ENCODE measurements around the gene RUNX2.
"Not testable (repeated sequence)": the region's sequence is repeated elsewhere in the genome, so short reads cannot be mapped to it uniquely, and the experiment has no call there.

RUNX2 gene

GRCh38 chr6:45557454-45557853 lies 229.3 kb downstream of the RUNX2 start:
- H3K4me3 ChIP-seq (ENCODE audit: control insufficient read depth, low read depth, low read length): no peak overlapping the region
- DNase-seq (ENCODE audit: low read depth): no peak
- no peak for TF ChIP-seq CTCF (conservative IDR thresholded peaks at IDR 0.05; ENCODE audit: control insufficient read depth, insufficient read depth, low read depth, low read length)

GRCh38 chr6:45558858-45559257 lies 230.7 kb downstream of the RUNX2 start:
- H3K4me3 ChIP-seq (ENCODE audit: control insufficient read depth, low read depth, low read length): no peak overlapping the region
- no peak for TF ChIP-seq CTCF (conservative IDR thresholded peaks at IDR 0.05; ENCODE audit: control insufficient read depth, insufficient read depth, low read depth, low read length)
- no peak for DNase-seq (ENCODE audit: low read depth)

GRCh38 chr6:45560321-45560820 lies 232.2 kb downstream of the RUNX2 start:
- H3K4me3 ChIP-seq (ENCODE audit: control insufficient read depth, low read depth, low read length); DNase-seq (ENCODE audit: low read depth): not testable (repeated sequence)

- no peak for TF ChIP-seq CTCF (conservative IDR thresholded peaks at IDR 0.05; ENCODE audit: control insufficient read depth, insufficient read depth, low read depth, low read length)
- no peak for DNase-seq (ENCODE audit: low read depth)
- H3K4me3 ChIP-seq (ENCODE audit: control insufficient read depth, low read depth, low read length): no peak overlapping the region
Observed at GRCh38 chr6:45562171-45562570, 234.0 kb downstream of the RUNX2 start.

GRCh38 chr6:45563041-45563440 lies 234.9 kb downstream of the RUNX2 start:
- no peak overlapping the region for H3K4me3 ChIP-seq (ENCODE audit: control insufficient read depth, low read depth, low read length)
- DNase-seq (ENCODE audit: low read depth): no peak
- TF ChIP-seq CTCF (conservative IDR thresholded peaks at IDR 0.05; ENCODE audit: control insufficient read depth, insufficient read depth, low read depth, low read length): no peak

- DNase-seq (ENCODE audit: low read depth): no peak
- no peak overlapping the region for H3K4me3 ChIP-seq (ENCODE audit: control insufficient read depth, low read depth, low read length)
- TF ChIP-seq CTCF (conservative IDR thresholded peaks at IDR 0.05; ENCODE audit: control insufficient read depth, insufficient read depth, low read depth, low read length): no peak
Observed at GRCh38 chr6:45563844-45564243, 235.7 kb downstream of the RUNX2 start.

- DNase-seq (ENCODE audit: low read depth): no peak
- no peak overlapping the region for H3K4me3 ChIP-seq (ENCODE audit: control insufficient read depth, low read depth, low read length)
- no peak for TF ChIP-seq CTCF (conservative IDR thresholded peaks at IDR 0.05; ENCODE audit: control insufficient read depth, insufficient read depth, low read depth, low read length)
Observed at GRCh38 chr6:45566882-45567281, 238.8 kb downstream of the RUNX2 start.
